G401.6 (cell line): ENCODE measurements around the gene PRKAR2B.

Source experiments
- FAIRE-seq: peaks from 2 replicates; lab custom pipeline; 2012; peaks lifted over from hg19 to GRCh38; lab: Jason Lieb, UNC

Gene PRKAR2B

GRCh38 chr7:107160389-107160788 is 115.9 kb downstream of the PRKAR2B start:
- FAIRE-seq, result no peak

DNA sequence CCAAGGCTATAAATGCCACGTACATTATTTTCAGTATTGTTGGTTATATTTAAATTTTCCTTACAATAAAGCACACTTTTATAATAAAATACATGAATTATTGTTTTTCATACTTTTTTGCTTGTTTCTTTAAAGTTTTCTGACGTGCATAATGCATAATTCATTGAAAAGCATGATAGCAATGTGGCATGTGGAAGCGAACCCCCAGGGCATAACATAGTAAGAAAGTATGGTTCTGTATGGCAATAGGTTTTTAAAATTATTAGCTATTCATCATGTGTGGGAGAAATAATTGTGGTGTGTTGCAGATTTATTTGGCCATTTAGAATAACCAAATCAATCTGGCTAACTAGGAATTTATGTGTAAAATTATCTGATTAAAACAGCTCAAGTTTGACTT is 116.9 kb downstream of the PRKAR2B start:
- no peak for FAIRE-seq

GRCh38 chr7:107162475-107162874 is 118.0 kb downstream of the PRKAR2B start:
- FAIRE-seq, result no peak

GRCh38 chr7:107164092-107164491 is 119.6 kb downstream of the PRKAR2B start:
- no peak for FAIRE-seq

DNA sequence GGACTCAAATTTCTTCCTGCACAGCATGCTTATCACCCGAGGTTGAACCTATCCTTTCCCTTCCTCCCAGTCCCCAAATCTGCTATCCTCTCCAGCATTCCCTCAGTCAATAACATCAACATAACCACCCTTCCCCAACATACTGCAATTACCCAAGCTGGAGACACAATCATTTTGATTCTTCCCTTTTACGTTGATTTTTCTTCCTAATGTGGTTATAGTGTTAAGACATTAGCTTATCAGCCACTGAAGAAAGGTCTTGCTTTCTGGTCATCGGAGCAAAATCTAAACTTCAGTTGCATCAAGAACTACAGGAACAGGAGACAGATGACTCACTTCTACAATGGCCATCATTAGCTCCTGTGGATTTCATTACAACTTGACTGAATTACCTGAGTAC is 120.8 kb downstream of the PRKAR2B start:
- no peak for FAIRE-seq

GRCh38 chr7:107166736-107167426 is 122.4 kb downstream of the PRKAR2B start:
- peak; percentile 69 for FAIRE-seq

- peak; percentile 96 for FAIRE-seq
Observed at GRCh38 chr7:107167483-107168232, 123.2 kb downstream of the PRKAR2B start.

DNA sequence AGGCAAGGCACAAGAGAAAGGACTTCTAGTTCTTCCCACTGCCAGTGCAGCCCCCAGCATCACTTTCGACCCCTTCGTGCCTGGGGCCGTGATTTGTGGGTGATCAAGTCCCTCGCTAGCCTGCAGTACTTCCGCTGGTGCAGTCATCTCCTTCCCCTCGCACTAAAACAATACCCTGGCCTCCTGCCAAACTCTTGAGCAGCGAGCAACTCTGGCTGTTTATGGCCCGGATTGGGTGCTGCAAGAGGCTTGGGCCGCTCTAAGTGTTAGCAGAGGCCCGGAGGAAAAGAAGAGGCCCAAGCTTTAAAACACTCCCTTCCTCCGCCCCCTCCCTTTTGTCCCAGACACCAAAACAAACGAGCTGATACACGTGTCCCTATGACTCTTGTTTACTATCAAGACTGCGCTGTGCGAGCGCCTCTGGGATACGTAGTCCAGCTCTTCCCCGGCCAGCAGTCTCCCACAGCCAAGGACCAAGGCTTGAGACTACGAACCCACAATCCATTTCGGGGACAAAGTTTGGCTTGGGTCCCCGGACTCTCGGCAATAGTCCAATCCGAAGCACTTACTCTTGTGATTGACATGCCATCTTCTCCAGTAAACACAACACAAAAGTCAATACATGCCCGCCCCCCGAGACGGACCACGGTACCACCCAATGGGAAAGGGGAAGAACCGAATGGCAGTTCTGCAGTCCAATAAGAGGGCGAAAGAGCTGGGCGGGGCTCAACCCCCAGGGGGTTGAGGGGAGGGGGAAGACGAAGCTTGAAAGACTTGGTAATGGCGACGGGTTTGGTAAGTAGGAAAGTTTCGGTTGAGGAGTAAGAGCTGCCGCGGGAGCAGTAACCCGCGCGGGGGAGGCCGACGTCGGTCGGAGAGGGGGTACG is 124.0 kb downstream of the PRKAR2B start, which contains the start of gene HBP1:
HBP1 (plus strand) TSS at position 771 of the 887 bp plus-strand sequence. CDS start 10,891 bp downstream, outside the sequence.
- FAIRE-seq, result peak; percentile 99

DNA sequence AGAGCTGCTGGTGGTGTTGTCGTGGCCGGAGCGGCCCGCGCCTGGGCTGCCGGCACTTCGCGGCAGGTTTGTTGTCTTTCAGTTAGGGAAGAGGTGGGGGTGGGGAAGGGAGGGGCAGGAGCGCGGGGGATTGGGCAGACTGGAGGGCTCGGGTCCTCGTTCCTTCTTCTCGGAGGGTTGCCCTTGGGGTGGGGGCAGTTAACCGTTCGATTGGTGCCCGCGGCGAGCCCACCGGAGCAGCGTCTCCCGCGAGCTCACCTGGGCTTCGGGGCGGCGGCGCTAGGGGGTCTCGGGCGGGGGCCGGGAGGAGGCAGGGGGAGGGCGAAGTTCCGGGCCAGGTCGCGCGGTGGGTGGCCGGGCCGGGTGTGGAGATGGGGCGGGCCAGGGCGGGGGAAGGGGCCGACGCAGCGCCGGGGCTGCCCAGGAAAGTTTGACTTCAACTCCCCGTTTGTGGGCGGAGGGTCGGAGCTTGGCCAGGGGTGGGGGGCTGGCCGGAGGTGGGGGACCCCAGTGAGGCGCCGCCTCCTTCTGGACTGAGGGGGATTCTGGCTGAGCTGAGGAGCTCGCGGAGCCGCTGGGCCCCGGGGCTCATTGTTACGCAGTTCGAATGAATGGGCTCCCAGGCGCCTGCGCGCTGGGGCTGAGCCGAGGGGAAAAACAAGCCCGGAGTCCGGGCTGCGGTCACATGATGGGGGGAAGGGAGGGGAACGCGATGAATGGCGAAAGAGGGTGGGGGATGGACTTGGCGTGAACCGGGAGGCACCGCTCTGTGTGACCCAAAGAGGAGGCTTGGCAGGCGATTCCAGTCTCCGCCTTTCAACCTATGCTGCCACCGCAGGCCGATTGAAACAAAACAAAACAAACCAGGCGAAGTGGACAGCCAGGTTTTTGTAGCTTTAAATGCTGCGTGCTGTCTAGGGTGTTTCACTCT is 124.9 kb downstream of the PRKAR2B start:
- FAIRE-seq, result peak; percentile 95

- no peak for FAIRE-seq
Observed at GRCh38 chr7:107170051-107170915, 125.8 kb downstream of the PRKAR2B start.

GRCh38 chr7:107171496-107171895 is 127.0 kb downstream of the PRKAR2B start:
- FAIRE-seq, result no peak

DNA sequence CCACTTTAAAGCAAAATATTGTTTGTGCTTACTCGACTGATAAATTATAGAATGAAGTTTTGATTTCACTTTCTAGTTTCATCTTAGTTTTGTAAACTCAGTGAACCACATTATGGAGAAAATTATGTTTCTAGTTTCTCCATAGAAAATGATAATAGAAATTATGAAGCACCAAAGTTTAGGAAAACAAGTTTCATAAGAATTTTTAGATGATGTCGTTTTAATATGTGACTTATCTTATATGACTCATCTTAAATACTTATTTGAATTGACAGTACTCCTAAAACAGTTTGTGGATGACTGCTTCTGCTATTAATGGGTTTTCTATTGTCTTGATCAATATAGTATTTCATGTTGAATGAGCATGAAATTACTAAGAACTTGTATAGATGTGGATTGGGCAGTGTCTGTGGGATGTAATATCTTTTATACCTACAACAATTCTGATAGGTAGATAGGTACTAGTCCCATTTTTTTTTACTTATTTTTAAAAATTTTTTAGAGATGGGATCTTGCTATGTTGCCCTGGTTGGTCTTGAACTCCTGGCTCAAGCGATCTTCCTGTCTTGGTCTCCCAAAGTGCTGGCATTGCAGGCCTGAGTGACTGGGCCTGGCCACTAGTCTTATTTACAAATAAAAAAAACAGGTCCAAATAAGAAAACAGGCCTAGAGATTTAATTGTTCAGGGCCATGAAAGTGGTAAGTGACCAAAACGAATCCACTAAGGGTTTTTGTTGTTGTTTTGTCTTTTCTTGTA is 127.9 kb downstream of the PRKAR2B start:
- no peak for FAIRE-seq

DNA sequence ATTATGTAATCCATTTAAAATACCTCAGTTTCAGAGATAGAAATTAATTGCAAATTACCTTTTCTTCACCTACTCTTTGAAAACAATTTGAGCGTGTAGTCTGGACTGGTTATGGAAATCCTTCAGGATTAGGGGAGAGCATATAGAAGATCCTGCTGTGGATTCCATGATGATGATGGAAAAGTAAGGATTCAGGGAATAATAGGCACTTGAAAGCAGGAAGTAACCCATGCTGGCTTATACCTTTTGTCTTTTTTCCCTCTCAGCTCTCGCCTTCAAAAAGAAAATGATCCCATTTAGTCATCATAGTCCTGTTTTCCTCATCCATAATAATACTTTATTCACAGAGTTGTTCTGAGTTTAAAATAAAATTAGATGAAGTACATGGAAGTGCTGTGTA is 128.7 kb downstream of the PRKAR2B start:
- FAIRE-seq, result no peak

- no peak for FAIRE-seq
Observed at GRCh38 chr7:107173691-107174406, 129.3 kb downstream of the PRKAR2B start.

DNA sequence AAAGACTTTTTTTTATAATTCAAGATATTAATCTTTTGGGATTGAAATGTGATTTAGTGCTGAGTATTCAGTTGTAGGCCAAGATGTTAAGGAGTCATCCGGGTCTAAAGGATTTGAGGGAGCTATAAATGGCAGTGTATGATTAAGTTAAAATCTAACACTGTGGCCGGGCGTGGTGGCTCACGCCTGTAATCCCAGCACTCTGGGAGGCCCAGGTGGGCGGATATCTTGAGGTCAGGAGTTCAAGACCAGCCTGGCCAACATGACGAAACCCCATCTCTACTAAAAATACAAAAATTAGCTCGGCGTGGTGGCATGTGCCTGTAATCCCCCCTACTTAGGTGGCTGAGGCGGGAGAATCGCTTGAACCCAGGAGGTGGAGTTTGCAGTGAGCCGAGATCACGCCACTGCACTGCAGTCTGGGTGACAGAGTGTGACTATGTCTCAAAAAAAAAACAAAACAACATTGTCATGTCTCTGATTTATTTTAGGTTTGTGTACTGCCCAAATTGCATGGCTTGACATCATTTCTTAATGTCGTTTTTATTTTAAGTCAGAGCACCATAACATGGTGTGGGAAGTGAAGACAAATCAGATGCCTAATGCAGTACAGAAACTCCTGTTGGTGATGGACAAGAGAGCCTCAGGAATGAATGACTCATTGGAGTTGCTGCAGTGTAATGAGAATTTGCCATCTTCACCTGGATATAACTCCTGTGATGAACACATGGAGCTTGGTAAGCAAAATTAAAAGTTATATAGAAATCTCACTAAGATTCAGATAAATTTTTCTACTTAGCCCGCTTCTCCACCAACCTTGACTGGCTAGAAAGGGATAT is 135.0 kb downstream of the PRKAR2B start:
- no peak for FAIRE-seq

GRCh38 chr7:107180378-107180777 is 135.9 kb downstream of the PRKAR2B start:
- no peak for FAIRE-seq

- no peak for FAIRE-seq
Observed at GRCh38 chr7:107181172-107181571, 136.7 kb downstream of the PRKAR2B start.

GRCh38 chr7:107185716-107186115 is 141.2 kb downstream of the PRKAR2B start:
- no peak for FAIRE-seq
